NCI-H748 (cell line): ENCODE data around the gene NLRX1.
"Not testable (repeated sequence)": the region's sequence is repeated elsewhere in the genome, so short reads cannot be mapped to it uniquely, and the experiment has no call there.

Experiments
- DNase-seq: peaks from one replicate; lab custom pipeline; 2025; ENCODE audit not compliant: unreplicated experiment; lab: John Stamatoyannopoulos, UW

NLRX1 gene

GRCh38 chr11:119154178-119154577 lies 14.3 kb upstream of the NLRX1 start:
- no peak for DNase-seq

- DNase-seq, result peak; percentile 14
These were observed 12.6 kb upstream of the NLRX1 start for GRCh38 chr11:119155733-119156492.

GRCh38 chr11:119156496-119156895 lies 12.0 kb upstream of the NLRX1 start:
- no peak for DNase-seq

GRCh38 chr11:119157063-119157462 lies 11.5 kb upstream of the NLRX1 start:
- DNase-seq, result peak; percentile 8

- DNase-seq, result no peak
These were observed 10.1 kb upstream of the NLRX1 start for GRCh38 chr11:119158467-119158866.

GRCh38 chr11:119160151-119160550 lies 8.4 kb upstream of the NLRX1 start:
- no peak for DNase-seq

GRCh38 chr11:119161871-119162270 lies 6.7 kb upstream of the NLRX1 start:
- DNase-seq, result no peak

GRCh38 chr11:119166368-119167076 lies 2.0 kb upstream of the NLRX1 start:
- no peak for DNase-seq

GRCh38 chr11:119167077-119167458 lies 1.5 kb upstream of the NLRX1 start:
- DNase-seq, result not testable (repeated sequence)

GRCh38 chr11:119167933-119168332 lies 592 bp upstream of the NLRX1 start:
- no peak for DNase-seq

GRCh38 chr11:119169282-119169719 lies 776 bp downstream of the NLRX1 start:
- no peak for DNase-seq

- DNase-seq, result no peak
These were observed 4.0 kb downstream of the NLRX1 start for GRCh38 chr11:119172513-119172912.

GRCh38 chr11:119173453-119173852 lies 4.9 kb downstream of the NLRX1 start:
- DNase-seq, result no peak

- DNase-seq, result peak; percentile 22
These were observed 7.1 kb downstream of the NLRX1 start for GRCh38 chr11:119175493-119176077.

- no peak for DNase-seq
These were observed 9.7 kb downstream of the NLRX1 start for GRCh38 chr11:119178166-119178680.

- DNase-seq, result no peak
These were observed 10.8 kb downstream of the NLRX1 start for GRCh38 chr11:119179342-119179741.

- DNase-seq, result peak; percentile 92
These were observed 11.5 kb downstream of the NLRX1 start for GRCh38 chr11:119179983-119180382.

- peak; percentile 11 for DNase-seq
These were observed 12.5 kb downstream of the NLRX1 start for GRCh38 chr11:119180729-119181676.

GRCh38 chr11:119181677-119182412 lies 13.3 kb downstream of the NLRX1 start:
- peak; percentile 86 for DNase-seq

GRCh38 chr11:119184399-119184798 lies 15.9 kb downstream of the NLRX1 start:
- DNase-seq, result not testable (repeated sequence)
